T47D (cell line): ENCODE results near the gene IFT25.

Source experiments
- DNase-seq, 2 experiments: peaks; one replicate each; pipeline versions ENCODE4 v3.0.0 to v3.0.0-alpha.2; 2011 to 2012; ENCODE audit warnings: low read depth in 1 of 2, low spot score in 1 of 2
- JUND ChIP-seq: IDR thresholded peaks from 2 replicates; pipeline ENCODE4 v1.6.1; 2012; ENCODE audit warnings: low read depth
- in situ Hi-C: cut with HindIII; loops from 2 replicates; pipeline ENCODE4 v1.10.0; 2016; ENCODE audit warnings: low sequenced_read_pairs, low pct_unique_long_range_greater_than_20kb

The IFT25 gene

DNA sequence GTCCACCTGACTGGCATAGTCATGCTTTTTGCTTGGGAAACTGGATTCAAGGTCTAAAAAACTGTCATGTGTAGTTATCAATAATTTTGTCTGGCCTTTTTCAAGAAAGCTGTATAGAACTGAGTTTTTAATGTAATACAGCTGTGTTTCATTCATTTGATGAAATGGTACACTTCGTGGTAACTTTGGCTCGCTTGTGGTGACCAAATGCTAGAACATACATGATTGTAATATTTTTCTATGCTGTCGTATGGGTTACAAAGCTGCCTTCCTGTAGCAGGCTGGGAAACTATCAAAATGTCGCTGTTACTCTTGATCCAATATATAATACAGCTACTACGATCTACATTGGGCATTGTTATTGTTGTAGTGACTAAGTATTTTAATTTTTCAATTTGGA lies 2.8 kb upstream of the IFT25 start:
- no peak for DNase-seq
- TF ChIP-seq JUND = no peak
- in situ Hi-C loops = no loop called here

DNA sequence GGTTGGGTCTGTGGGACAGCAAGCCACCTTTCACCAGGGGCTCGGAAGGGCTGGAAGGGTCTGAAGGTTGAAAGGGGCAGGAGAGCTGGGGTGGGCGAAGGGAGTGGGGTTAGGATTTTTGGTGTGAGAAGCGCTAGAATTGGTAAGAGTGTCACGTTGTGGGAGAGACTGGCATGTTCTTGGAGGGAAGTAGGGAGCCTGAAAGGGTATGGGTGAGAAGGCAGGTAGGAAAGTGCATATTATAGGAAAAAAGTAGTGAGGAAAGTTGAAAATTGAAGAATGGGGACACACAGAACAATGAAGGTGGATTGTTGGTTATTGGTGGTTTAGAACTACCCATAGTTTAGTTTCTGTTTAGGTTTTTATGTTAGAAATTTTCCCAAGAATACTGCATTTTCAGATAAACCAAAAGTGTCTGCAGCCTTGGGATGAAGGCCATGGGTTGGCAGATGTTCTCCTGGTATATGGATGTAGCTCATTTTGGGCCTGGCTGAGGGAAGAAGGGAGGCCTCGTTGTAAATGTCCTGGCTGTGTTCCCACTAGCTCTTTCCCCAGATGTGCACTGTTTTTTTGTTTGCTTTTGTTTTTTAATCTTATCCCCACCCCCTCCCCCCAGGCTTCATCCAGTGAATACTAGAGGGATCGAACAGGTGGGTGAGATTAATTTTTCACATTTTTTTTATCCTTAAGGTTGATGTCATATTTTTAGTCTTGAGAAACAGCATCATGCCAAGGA lies 1.8 kb upstream of the IFT25 start:
- in situ Hi-C loops = no loop called here
- no peak for TF ChIP-seq JUND

DNA sequence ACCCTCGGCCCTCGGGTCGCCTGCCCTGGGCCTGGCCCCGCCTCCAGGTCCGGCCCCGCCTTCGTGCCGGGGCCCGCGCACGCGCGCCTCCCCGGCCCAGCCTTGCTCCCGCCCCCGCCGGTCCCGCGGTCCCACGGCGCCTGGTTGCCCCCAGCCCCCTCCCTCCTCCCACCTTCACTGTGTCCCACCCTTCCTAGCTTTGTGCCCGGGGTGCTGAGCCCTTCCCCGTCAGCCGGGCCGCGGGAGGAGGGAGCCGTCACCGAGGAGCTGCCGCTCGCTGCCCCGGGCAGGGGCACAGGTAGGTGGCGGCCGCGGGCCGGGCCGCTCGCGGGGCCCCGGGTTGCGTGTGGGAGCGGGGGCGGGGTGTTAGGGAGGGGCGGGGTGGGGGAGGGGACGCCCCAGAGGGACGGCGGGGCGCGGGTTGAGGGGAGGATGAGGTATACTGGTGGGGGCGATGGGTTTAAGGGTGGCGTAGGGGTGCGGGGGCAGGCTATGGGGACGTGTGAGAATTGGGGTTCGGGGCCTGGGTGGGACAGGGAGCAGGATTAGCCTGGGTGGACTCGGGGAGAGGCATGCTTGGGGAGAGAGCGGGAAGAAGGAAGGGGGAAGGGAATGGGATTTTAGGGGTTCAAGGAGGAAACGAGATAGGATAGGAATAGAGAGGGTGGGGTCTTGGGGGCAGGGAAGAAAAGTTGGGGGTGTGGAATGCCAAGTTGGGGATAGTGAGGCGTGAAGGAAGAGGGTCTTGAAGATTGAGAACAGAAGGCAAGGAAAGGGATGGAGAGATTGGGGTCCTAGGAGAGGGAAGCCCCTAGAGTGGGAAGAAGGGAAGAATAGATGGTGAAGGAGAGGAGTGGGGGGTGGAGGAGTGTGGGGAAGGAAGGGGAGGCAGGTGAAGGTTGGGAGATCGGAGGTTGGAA lies 1.0 kb upstream of the IFT25 start, which contains the start of gene LRRC42:
Gene LRRC42 (plus strand): TSS at position 99 of the 920 bp plus-strand sequence. CDS start 5,650 bp downstream, outside the sequence.
- TF ChIP-seq JUND = no peak
- in situ Hi-C loops = no loop called here
- DNase-seq = peak in 1 of 2 experiments; percentile 79

More for the DNA sequence above, 1.8 kb upstream of the IFT25 start:
- DNase-seq = no peak

DNA sequence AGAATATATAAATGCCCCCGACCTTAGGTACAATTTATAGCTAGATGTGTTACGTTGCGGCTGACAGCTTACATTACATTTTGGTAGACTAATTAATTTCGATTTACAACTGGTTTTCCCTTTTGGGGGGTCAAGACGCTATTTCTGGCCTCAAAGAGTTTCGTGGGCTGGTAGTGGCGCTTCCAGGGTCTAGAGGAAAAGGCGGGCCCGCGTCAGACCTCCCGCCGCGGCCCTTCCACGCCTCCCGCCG lies 391 bp downstream of the IFT25 start:
- no peak for DNase-seq
- no peak for TF ChIP-seq JUND
- in situ Hi-C loops = no loop called here

DNA sequence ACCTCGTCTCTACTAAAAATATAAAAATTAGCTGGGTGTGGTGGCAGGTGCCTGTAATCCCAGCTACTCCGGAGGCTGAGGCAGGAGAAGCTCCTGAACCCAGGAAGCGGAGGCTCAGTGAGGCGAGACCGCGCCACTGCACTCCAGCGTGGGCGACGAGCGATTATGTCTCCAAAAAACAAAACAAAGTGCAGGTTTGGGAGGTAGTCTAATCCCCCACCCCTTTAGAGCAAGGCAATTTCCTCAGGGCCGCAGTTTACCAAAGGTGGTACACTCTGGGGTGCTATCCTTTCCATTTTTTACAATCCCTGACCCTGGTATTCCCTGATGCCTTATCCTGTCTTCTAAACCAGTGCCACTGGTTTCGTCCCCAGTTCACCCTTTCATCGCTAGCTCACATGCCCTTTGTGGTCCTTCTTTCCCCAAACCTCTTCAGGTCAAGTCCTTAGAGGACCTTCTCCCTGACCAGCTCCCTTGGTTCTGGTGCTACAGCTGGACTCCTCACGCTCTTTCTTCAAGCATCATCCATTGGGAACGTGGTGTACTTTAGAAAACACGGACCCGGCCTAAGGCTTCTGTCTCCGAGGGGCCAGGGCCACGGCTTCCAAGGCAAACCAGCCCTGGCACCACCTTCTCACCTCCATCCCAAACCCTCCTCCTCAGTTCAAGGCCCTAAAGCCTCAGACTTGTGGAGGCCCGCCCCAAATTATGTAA lies 873 bp downstream of the IFT25 start:
- no peak for DNase-seq
- in situ Hi-C loops = no loop called here

DNA sequence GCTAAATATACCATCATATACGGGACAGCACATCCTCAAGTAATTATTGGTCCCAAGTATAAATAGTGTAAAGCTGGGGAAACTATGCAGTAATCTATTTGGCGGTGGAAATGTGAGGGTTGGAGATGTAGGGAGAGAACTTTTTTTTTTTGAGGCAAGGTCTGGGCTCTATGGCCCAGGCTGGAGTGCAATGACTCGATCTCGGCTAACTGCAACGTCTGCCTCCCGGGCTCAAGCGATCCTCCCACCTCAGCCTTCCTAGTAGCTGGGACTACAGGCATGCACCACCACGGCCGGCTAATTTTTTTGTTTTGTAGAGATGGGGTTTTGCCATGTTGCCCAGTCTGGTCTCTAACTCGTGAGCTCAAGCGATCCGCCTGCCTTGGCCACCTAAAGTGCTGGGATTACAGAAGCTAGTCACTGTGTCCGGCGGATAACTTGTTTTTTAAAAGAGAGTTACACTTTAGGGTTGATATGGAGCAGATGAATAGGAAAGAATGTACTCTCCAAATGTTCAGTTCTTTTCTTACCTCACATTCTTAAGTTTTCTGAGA lies 1.9 kb downstream of the IFT25 start:
- in situ Hi-C loops = no loop called here
- no peak for DNase-seq
- no peak for TF ChIP-seq JUND

More for the DNA sequence above, 873 bp downstream of the IFT25 start:
- TF ChIP-seq JUND = no peak

DNA sequence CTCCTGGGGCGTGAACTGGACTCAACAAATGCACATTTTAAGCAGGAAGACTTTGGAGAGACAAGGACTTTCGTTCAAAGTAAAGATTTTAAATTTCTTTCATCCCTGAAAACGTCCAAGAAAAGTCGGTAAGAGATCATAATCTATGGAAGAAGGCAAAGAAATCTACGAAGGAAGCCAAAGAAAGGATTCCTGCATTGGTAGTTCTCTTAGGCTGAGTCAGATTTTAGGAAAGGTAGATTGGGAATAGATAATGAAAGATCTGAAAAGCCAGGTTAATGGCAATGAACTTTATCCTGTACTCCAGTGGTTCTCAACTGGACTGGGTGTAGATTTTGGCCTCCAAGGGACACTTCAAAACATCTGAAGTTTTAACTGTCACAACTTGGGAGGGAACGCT lies 2.4 kb downstream of the IFT25 start:
- in situ Hi-C loops = no loop called here
- no peak for DNase-seq
- TF ChIP-seq JUND = no peak

DNA sequence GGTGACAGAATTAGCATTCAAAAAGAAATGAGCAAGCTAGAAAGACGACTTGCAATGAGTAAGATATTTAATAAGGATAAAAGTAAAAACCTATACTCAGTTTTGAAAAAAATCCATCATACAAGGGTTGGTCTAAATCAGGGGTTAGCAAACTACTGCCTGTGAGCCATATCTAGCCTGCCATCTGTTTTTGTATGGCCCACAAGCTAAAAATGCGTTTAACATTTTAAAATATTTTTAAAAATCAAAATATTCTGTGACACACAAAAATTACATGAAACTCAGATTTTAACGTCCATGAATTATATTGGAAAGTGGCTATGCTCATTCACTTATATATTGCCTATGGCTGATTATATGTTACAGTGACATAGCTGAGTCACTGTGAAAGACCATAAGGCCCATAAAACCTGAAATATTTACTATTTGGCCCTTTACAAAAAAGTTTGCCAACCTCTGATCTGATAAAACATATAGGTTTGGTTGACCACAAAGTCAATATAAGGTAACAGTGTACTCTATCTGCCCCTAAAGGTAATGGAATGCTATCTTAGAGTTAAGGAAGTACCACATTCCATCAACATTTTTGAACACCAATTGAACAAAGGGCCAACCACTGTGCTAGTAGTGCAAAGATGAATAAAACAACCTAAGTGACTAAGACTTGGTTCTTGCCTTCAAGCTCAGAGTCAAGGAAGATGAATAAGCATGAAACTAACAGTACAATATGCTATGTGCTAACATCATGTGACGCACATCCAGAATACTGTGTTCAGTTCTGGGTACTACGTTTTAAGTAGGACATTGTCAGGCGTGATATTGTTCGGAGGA lies 3.2 kb downstream of the IFT25 start:
- in situ Hi-C loops = no loop called here
- DNase-seq = peak in 1 of 2 experiments; percentile 74
- peak; percentile 62; the same call in 1 of the 2 replicates for TF ChIP-seq JUND

DNA sequence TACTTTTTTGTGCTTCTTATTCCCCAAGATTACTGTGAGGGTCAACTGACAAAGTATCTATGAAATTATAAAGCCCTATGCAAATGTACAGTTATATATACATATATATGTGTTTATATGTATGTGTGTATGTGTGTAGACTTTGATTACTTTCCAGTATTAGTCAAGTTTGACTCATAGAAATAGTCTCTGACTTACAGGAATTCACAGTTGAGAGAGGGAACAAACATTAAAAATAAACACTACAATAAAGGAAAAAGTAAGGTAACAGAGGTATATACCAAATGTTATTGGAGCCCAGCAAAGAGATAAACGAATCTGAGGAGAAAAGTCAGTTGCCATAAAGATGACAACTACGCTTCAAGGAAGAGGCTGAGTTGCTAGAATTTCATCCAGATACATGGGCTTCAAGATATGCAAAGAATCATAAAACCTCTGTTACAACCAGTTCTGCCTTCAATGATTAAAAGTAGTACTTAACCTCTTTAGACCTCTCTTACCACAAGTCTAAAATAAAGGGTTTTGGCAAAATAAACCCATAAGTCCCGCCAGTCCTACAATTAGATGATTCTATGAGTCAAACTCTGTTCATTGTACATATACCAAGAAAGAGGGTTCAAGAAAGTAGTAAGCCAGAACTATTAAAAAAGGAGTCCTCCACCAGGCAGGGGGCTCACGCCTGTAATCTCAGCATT lies 7.2 kb downstream of the IFT25 start:
- DNase-seq = no peak
- no peak for TF ChIP-seq JUND
- in situ Hi-C loops = no loop called here

DNA sequence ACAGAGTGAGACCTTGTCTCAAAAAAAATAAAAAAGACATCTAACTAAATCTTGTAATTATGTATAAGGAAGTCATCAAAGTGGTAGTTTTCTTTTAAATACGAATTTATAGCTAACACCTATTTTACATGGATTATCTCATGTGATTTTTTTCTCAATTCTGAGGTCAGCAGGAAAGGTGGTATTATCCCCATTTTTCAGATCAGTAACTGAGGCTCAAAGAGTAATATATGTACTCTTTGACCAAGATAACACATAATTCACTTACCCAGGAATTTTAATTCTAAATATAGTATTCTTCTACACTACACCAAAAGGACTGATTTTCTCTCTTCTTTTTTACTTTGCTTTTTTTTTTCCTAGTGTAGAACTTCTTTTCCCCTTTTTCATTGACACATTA lies 9.1 kb downstream of the IFT25 start:
- DNase-seq = no peak
- in situ Hi-C loops = no loop called here
- TF ChIP-seq JUND = no peak

DNA sequence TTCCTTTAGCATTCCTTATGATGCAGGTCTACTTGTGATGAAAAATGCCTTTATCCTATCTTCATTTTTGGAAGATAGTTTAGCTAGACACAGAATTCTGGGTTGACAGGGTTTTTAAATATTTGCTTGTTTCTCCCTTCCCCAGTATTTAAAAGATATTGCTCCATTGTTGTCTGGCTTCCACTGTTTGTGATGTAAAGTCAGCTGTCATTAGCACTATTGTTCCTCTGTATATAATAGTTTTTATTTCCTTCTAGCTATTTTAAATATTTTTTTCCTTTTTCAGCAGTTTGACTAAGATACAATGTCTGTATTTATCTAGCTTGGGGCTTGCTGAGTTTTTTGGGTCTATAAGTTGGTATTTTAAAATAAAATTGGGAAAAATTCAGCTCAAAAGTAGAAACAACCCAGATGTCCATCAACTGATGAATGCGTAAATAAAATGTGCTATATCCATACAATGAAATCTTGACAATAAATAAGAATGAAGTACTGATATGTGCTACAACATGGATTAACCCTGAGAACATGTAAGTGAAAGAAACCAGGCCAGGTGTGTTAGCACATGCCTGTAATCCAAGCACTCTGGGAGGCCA lies 11.2 kb downstream of the IFT25 start:
- no peak for TF ChIP-seq JUND
- in situ Hi-C loops = no loop called here
- no peak for DNase-seq
